ENCODE measurements around the gene SORBS1. TPM values are rescaled to one million over a fixed set of nuclear protein-coding genes. Genes with fewer than 3 reads are reported as not detected.

Gene SORBS1
- total RNA-seq, 1 experiment from 2014 or later, result 39.9 TPM

DNA sequence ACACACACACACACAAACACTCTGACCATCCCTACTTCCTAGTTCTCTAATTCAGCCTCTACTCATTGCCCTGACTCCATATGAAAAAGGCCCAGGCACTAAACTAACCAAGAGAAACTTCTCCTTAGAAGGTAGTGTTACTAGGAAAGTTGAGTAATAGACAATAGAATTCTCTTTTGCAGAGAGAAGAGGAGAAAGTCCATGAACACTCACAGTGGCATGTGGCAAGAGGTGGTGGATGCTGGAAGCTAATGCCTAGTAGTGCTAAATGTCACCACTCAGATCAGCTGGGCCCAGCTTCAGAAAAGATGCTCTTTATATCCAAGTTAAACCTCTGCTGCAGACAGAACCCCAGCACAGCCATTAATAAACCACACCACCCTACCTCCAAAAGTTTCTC, 58.2 kb downstream of the SORBS1 start (continued):
- TF ChIP-seq HMGXB4 (CRISPR knock-in tag; IDR thresholded peaks at IDR 0.05), result no peak
- no peak for TF ChIP-seq FOXK1 (CRISPR knock-in tag; IDR thresholded peaks at IDR 0.05)
- TF ChIP-seq, protein P1, sequence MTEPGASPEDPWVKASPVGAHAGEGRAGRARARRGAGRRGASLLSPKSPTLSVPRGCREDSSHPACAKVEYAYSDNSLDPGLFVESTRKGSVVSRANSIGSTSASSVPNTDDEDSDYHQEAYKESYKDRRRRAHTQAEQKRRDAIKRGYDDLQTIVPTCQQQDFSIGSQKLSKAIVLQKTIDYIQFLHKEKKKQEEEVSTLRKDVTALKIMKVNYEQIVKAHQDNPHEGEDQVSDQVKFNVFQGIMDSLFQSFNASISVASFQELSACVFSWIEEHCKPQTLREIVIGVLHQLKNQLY (CRISPR knock-in tag; IDR thresholded peaks at IDR 0.05), result no peak
- no peak for TF ChIP-seq USF2 (CRISPR knock-in tag; IDR thresholded peaks at IDR 0.05)
- TF ChIP-seq PREB (CRISPR knock-in tag; IDR thresholded peaks at IDR 0.05; ENCODE audit: borderline replicate concordance), result no peak

GRCh38 chr10:95502377-95502776, 58.8 kb downstream of the SORBS1 start:
- TF ChIP-seq, protein P2, sequence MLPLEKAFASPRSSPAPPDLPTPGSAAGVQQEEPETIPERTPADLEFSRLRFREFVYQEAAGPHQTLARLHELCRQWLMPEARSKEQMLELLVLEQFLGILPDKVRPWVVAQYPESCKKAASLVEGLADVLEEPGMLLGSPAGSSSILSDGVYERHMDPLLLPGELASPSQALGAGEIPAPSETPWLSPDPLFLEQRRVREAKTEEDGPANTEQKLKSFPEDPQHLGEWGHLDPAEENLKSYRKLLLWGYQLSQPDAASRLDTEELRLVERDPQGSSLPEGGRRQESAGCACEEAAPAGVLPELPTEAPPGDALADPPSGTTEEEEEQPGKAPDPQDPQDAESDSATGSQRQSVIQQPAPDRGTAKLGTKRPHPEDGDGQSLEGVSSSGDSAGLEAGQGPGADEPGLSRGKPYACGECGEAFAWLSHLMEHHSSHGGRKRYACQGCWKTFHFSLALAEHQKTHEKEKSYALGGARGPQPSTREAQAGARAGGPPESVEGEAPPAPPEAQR (CRISPR knock-in tag; IDR thresholded peaks at IDR 0.05), result no peak
- TF ChIP-seq, protein P3, sequence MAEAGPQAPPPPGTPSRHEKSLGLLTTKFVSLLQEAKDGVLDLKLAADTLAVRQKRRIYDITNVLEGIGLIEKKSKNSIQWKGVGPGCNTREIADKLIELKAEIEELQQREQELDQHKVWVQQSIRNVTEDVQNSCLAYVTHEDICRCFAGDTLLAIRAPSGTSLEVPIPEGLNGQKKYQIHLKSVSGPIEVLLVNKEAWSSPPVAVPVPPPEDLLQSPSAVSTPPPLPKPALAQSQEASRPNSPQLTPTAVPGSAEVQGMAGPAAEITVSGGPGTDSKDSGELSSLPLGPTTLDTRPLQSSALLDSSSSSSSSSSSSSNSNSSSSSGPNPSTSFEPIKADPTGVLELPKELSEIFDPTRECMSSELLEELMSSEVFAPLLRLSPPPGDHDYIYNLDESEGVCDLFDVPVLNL (CRISPR knock-in tag; IDR thresholded peaks at IDR 0.05; ENCODE audit: borderline replicate concordance, low read depth), result no peak
- TF ChIP-seq SOX15 (CRISPR knock-in tag; IDR thresholded peaks at IDR 0.05), result no peak
- TF ChIP-seq GABPB1 (CRISPR knock-in tag; IDR thresholded peaks at IDR 0.05), result no peak
- no peak for TF ChIP-seq JUN (CRISPR knock-in tag; IDR thresholded peaks at IDR 0.05)
- no peak for TF ChIP-seq SMAD3 (CRISPR knock-in tag; IDR thresholded peaks at IDR 0.05; ENCODE audit: borderline replicate concordance)
- TF ChIP-seq, protein P4, sequence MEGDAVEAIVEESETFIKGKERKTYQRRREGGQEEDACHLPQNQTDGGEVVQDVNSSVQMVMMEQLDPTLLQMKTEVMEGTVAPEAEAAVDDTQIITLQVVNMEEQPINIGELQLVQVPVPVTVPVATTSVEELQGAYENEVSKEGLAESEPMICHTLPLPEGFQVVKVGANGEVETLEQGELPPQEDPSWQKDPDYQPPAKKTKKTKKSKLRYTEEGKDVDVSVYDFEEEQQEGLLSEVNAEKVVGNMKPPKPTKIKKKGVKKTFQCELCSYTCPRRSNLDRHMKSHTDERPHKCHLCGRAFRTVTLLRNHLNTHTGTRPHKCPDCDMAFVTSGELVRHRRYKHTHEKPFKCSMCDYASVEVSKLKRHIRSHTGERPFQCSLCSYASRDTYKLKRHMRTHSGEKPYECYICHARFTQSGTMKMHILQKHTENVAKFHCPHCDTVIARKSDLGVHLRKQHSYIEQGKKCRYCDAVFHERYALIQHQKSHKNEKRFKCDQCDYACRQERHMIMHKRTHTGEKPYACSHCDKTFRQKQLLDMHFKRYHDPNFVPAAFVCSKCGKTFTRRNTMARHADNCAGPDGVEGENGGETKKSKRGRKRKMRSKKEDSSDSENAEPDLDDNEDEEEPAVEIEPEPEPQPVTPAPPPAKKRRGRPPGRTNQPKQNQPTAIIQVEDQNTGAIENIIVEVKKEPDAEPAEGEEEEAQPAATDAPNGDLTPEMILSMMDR (IDR thresholded peaks at IDR 0.05), result no peak
- TF ChIP-seq GTF2I (CRISPR knock-in tag; conservative IDR thresholded peaks at IDR 0.05), result no peak
- no peak for TF ChIP-seq JAZF1 (CRISPR knock-in tag; IDR thresholded peaks at IDR 0.05)
- TF ChIP-seq HMGXB4 (CRISPR knock-in tag; IDR thresholded peaks at IDR 0.05), result no peak
- no peak for TF ChIP-seq TCF7 (CRISPR knock-in tag; IDR thresholded peaks at IDR 0.05; ENCODE audit: low read depth)
- no peak for TF ChIP-seq ERG (CRISPR knock-in tag; IDR thresholded peaks at IDR 0.05)
- TF ChIP-seq NR2C2 (CRISPR knock-in tag; IDR thresholded peaks at IDR 0.05), result no peak
- CTCF ChIA-PET, result interaction anchor here (1.0 to 1.8 kb wide), 3 partner anchors 11 to 72 kb away, joined by 4 to 5 read pairs (median 5); no protein-coding TSS in a partner anchor
- no peak overlapping the region for H3K4me3 Mint-ChIP-seq
- no peak for DNase-seq (ENCODE audit: low spot score)
- H3K27ac Mint-ChIP-seq, result peak overlapping the region; percentile 61; the same call in 1 of the 2 replicates
- no peak for ATAC-seq
- POLR2A ChIA-PET, result no interaction called here
- H3K4me1 Mint-ChIP-seq, result peaks cover 68% of the 10 kb centered on the region
- H3K36me3 Mint-ChIP-seq, result no peaks in the 10 kb centered on the region
- H3K9me3 Mint-ChIP-seq, result no peaks in the 10 kb centered on the region
- H3K27me3 Mint-ChIP-seq (ENCODE audit: low read depth), result no peaks in the 10 kb centered on the region

Measured in WTC11 (cell line).